Islet precursor cell (in vitro differentiated cells): ENCODE measurements around the gene CACNG4.

Experiments
- DNase-seq: peaks from one replicate; pipeline ENCODE4 v3.0.0-alpha.2; 2018

CACNG4 gene

DNA sequence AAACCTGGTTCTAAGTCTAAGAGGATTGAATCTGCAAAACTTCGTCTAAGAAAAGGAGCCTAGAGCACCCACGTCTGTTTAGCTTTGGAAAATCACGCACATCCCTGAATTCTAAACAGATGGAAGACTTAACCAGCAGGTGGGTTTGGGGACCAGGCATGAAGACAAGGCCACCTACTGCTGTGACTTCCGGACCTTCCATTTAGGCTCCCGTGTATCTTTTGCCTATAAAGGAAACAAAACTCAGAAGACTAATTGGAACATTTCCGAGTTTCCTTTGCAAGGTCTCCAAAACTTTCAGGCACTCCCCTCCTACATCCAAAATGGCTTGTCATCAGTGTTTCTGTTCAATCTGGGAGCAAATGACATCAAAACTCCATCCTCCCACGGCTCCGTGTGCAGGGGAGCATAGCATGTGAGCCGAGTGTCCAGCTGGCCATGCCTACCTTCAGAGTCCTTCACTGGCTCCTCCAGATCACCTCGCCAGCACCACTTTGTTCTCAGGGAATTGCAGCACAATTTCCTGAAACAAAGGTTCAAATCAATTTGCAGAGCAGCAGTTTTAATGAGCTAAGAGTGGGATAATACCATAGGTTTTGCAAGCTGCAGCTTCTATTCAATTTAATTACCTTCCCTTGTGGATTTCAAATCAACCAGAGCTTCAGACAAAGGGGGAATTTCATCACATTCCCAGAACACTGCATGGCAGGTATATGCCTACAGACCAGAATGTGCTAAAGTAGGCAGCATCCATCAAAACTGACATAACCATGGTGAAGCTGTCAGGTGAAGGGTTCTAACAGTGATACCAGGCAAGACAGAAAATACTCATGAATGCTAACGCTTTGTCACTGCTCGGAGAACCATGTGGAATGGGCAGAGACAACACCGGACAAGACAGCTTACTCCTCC is 103.3 kb downstream of the CACNG4 start:
- no peak for DNase-seq

- no peak for DNase-seq
Measured at GRCh38 chr17:67068999-67069398, 104.5 kb downstream of the CACNG4 start.

GRCh38 chr17:67069603-67070136 is 105.2 kb downstream of the CACNG4 start:
- no peak for DNase-seq

DNA sequence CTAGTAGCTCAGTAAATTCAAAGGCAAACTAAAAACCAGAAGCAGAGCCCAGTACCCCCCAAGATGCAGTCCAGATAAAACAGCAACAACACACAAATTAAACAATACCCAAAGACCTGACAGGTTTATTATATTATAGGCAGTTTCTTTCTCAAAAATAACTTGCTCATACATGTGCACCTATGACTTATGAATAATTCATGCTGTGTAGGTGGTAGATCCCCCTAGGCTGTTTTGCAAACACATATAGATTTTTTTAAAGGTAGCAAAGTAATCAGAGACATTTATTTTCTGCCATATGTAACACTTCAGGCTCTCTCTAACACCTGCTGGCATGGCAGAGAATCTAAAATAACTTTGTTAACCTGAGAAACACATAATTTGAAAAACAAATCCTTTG is 107.1 kb downstream of the CACNG4 start:
- no peak for DNase-seq

DNA sequence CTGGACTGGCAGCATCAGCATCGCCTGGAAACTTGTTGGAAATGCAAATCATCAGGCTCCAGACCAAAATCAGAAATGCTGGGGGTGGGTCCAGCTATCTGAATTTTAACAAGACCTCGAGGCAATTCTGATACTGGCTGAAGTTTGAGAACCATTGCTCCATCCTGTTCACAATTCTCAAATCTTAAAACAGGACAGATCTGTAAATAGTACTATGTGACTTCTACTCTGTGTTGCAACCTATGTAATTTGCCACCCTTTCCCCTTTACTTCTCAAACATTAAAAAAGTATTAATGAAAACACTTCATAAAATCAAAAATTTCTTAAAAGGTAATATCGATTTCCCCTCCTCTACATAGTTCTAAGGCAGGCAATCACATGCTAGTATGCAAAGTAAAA is 108.4 kb downstream of the CACNG4 start:
- DNase-seq = no peak

DNA sequence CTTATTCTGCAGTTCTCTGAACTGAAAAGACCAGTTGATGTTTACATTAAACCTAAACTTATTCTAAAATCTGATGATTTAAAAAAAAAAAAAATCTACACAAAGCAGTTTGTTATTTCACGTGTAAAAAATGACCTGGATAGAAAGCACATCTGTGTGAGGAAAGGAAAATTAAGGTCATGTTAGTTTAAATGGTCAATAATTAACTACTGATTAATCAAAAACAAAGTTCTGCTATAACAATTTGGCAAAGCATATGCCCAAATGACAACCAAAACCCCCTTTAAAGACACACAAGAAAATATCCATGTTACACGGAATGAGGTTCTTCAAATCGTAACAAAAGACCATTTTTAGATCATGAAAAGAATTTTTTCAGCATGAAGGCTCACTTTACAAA is 110.3 kb downstream of the CACNG4 start:
- no peak for DNase-seq

DNA sequence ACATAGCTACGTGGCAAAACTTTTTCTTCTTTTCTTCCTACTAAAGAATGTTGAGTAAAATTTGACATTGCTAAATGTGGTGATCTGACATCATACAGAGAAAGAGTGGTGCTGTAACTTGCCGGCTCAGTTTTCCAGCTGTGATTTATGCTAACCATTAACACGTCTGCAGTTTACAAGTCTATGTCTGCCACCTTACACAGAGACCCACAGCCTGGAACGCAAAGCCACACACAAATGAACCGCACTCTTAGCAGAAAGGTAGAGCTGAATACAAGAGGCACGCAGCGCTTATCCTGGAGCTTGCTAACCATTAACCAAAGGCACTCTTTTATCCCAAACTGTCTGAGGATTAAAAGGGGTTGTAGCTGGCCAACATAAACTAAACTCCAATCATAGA is 111.8 kb downstream of the CACNG4 start:
- DNase-seq = no peak

GRCh38 chr17:67078292-67078691 is 113.8 kb downstream of the CACNG4 start:
- DNase-seq = no peak

DNA sequence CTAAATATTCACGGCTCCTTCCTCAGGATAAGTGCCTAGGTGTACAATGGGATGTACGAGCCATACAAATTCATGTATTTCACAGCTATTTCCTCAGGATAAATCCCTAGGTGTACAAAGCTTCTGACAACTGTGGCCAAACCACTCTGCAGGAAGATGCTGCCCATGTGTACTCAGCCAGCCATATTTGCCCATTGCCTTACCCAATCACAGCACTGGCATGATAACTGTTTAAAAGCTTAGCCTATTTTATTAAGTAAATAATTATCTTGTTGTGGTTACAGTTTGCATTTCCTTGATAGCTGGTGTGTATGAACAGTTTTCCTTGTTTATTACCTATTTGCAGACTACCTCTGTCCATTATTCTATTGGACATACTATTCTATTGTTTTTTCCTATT is 115.0 kb downstream of the CACNG4 start:
- no peak for DNase-seq

- DNase-seq = no peak
Measured at GRCh38 chr17:67080804-67081203, 116.3 kb downstream of the CACNG4 start.

GRCh38 chr17:67082107-67082506 is 117.6 kb downstream of the CACNG4 start:
- no peak for DNase-seq
